A673 (cell line): Measurements from ENCODE around the gene ACTR6.

Experiments used
- EZH2 ChIP-seq: fragments of 200-600 bp; sonication (generic); IDR thresholded peaks from 2 replicates; pipeline ENCODE4 v1.6.1; 2017; ENCODE audit warnings: borderline replicate concordance, low read depth, mild to moderate bottlenecking, mixed read lengths, antibody characterized with exemption, low read length; ENCODE audit not compliant: poor library complexity, severe bottlenecking
- TF ChIP-seq, protein P1 (sequence below): fragments of 300-800, 200-600 bp; sonication (generic); conservative IDR thresholded peaks from 2 replicates; pipeline ENCODE4 v1.5.1; 2017; ENCODE audit warnings: low read depth, mild to moderate bottlenecking, antibody characterized with exemption, low read length, moderate library complexity, mixed read lengths

DNA sequence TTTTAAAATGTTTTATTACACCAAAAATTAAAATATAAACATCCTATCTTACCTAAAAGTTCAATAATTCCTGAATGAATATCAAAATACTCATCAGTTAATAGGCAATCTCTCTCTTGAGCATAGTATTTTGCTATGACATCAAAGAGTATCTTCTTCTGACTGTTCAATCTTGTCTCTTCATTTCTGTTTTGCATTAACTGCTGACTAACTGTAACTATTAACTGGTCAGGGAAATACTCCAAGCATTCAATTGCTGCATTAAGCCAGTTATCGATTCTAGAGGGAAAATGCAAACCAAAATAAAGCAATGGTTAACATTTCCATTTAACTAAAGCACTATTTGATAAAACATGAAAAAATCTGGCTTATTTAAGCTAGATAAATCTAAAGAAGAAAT lies 52.8 kb downstream of the ACTR6 start:
- TF ChIP-seq, protein P1, sequence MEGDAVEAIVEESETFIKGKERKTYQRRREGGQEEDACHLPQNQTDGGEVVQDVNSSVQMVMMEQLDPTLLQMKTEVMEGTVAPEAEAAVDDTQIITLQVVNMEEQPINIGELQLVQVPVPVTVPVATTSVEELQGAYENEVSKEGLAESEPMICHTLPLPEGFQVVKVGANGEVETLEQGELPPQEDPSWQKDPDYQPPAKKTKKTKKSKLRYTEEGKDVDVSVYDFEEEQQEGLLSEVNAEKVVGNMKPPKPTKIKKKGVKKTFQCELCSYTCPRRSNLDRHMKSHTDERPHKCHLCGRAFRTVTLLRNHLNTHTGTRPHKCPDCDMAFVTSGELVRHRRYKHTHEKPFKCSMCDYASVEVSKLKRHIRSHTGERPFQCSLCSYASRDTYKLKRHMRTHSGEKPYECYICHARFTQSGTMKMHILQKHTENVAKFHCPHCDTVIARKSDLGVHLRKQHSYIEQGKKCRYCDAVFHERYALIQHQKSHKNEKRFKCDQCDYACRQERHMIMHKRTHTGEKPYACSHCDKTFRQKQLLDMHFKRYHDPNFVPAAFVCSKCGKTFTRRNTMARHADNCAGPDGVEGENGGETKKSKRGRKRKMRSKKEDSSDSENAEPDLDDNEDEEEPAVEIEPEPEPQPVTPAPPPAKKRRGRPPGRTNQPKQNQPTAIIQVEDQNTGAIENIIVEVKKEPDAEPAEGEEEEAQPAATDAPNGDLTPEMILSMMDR: no peak
- TF ChIP-seq EZH2: no peak
